Measurements from ENCODE around the gene OCIAD1. TPM values are rescaled to one million over a fixed set of nuclear protein-coding genes. Genes with fewer than 3 reads are reported as not detected.
A peak's percentile ranks its signal among the peaks of the same experiment; 100 is the strongest.

Gene OCIAD1
- total RNA-seq, 3 donors from 2014 or later, result 85.2 to 128 (median 101) TPM

DNA sequence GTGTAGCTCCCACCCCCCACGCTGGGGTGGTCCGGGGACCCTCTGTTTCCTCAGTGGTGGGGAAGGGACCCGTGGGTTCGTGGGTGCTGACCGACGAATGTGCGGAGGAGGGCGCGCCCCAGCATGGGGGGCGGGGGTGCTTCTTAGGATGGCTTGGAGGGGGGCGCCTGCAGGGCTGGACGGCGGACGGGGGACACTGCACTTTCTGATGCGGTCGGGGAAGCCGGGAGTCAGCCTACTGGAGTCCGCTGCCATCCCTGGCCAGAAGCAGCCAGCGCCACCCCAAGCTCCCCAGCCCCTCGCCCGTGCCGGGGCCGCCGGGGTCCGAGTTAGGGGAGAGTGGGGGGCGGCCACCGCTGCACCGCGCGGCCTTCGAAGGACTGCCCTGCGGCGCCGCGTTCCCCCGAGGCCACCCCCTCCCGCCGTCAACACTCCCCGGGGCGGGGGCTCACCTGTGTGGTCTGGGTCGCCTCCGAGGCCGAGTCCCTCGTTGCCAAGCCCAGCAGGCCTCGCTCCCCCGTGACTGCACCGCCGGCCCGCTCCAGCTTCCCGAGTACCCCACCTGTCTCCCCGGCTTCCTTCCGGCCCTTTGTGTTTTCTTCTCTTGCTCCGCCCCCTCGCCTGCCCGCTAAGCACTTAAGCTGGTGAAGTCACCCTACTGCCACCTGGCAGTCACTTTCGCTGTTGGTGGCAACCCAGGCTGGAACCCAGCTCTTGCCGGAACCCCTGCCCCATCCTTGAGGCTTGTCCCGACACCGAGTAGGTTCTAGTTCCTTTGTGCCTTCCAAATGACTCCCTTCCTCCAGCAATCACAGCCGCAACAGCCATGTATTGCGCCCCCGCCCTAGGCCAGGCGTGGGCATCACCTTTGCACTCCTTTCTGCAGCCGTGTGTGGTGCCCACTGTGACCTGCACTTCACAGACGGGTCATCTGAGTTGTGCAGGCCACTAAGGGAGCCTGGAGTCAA is 75.6 kb downstream of the OCIAD1 start, which contains the start of gene OCIAD2:
Gene OCIAD2 (minus strand): TSS at position 569 of the 968 bp plus-strand sequence. CDS start 2,225 bp downstream, outside the sequence.
- TF ChIP-seq, protein P1, sequence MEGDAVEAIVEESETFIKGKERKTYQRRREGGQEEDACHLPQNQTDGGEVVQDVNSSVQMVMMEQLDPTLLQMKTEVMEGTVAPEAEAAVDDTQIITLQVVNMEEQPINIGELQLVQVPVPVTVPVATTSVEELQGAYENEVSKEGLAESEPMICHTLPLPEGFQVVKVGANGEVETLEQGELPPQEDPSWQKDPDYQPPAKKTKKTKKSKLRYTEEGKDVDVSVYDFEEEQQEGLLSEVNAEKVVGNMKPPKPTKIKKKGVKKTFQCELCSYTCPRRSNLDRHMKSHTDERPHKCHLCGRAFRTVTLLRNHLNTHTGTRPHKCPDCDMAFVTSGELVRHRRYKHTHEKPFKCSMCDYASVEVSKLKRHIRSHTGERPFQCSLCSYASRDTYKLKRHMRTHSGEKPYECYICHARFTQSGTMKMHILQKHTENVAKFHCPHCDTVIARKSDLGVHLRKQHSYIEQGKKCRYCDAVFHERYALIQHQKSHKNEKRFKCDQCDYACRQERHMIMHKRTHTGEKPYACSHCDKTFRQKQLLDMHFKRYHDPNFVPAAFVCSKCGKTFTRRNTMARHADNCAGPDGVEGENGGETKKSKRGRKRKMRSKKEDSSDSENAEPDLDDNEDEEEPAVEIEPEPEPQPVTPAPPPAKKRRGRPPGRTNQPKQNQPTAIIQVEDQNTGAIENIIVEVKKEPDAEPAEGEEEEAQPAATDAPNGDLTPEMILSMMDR (IDR thresholded peaks at IDR 0.05), result peak in 1 of 3 donors; percentile 29
- TF ChIP-seq POLR2AphosphoS5 (IDR thresholded peaks at IDR 0.05) (peak in 2 of 3 donors; percentile 12 to 59), POLR2A (IDR thresholded peaks at IDR 0.05) (no peak)
- H3K27ac ChIP-seq, result peak within 1 kb of the TSS; percentile 27 to 53
- intact Hi-C loops (cut with DNase I; ENCODE audit: low total_unique reads), result no loop called here

DNA sequence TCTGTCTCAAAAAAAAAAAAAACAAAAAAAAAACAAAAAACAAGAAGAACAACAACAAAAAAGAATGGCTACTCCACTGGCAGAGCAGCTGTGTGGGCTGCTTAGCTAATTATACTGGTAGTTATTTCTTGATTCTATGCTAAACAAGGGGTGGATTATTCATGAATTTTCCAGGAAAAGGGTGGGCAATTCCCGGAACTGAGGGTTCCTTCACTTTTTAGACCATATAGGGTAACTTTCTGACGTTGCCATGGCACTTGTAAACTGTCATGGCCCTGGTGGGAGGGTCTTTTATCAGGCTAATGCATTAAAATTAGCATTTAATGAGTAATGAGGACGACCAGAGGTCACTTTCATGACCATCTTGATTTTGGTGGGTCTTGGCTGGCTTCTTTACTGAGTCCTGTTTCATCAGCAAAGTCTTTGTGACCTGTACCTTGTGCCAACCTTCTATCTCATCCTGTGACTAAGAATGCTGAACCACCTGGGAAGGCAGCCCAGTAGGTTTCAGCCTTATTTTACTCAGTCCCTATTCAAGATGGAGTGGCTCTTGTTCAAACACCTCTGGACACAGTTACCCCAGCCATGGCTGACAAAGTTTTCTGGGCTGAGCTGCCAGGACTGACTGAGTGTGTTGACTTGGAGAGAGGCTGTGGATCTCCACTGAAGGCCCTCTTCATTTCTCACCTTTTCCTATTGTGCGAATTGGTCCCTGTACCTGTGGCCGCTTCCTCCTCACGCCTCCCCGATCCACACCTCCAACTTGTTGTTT is 77.0 kb downstream of the OCIAD1 start:
- Histone ChIP-seq H3K27me3 (no peaks in the 10 kb centered on the region), H3K36me3 (no peaks in the 10 kb centered on the region), H3K4me1 (no peaks in the 10 kb centered on the region), H3K9me3 (no peaks in the 10 kb centered on the region), H3K27ac (no peak overlapping the region), H3K4me3 (no peak overlapping the region)
- no peak for DNase-seq (ENCODE audit: low spot score in 2 of 2)
- intact Hi-C loops (cut with DNase I; ENCODE audit: low total_unique reads), result no loop called here
- no peak for TF ChIP-seq POLR2A (IDR thresholded peaks at IDR 0.05)
- TF ChIP-seq, protein P1 (IDR thresholded peaks at IDR 0.05), result no peak
- TF ChIP-seq POLR2AphosphoS5 (IDR thresholded peaks at IDR 0.05), result no peak

More for the DNA sequence above, 75.6 kb downstream of the OCIAD1 start, which contains the start of gene OCIAD2:
- Histone ChIP-seq H3K27me3 (no peaks in the 10 kb centered on the region), H3K36me3 (no peaks in the 10 kb centered on the region), H3K4me3 (peak within 1 kb of the TSS; percentile 54 to 79 (median 72)), H3K4me1 (no peaks in the 10 kb centered on the region), H3K9me3 (no peaks in the 10 kb centered on the region)
- DNase-seq (ENCODE audit: low spot score in 2 of 2), result peak; percentile 66 to 68

DNA sequence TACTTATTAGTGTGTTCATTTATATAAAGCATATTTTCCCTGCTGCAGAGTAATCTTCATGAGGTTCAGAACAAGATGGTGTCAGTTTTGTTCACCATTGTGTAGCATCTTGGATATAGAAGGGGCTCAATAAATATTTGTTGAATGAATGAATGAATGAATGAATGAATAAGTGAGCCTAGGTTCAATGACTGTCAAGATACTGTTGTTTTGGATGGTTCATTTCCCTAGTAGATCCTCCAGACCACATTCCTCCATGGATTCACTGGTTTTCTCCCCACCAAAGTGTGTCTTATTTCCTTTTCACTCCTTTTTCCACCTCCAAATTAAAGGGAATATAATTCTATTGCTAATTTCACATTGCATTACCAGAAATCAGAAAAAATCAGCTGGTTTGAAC is 77.8 kb downstream of the OCIAD1 start:
- intact Hi-C loops (cut with DNase I; ENCODE audit: low total_unique reads), result no loop called here
- TF ChIP-seq POLR2AphosphoS5 (IDR thresholded peaks at IDR 0.05) (no peak), POLR2A (IDR thresholded peaks at IDR 0.05) (no peak)
- TF ChIP-seq, protein P1 (IDR thresholded peaks at IDR 0.05), result no peak
- no peak overlapping the region for H3K27ac ChIP-seq

DNA sequence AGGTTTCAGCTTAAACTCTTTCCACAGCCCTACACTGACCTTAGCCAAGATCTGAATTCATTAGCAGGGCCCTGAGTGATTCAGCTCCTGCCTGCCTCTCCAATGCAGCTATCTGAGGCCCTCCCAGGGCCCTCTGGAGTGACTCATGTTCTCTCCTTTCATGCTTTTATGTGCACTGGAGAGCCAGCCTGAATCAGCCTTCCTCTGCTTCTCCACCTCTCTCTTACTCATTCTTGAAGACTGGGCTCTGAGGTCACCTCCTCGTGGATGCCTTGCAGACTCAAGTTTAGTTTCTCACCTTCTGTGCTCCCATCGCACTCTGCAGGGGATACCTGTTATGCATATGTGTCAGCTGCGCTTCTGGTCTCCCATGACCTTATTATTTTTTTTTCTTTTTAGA is 78.8 kb downstream of the OCIAD1 start:
- H3K27me3 ChIP-seq, result no peaks in the 10 kb centered on the region
- no peaks in the 10 kb centered on the region for H3K36me3 ChIP-seq
- DNase-seq (ENCODE audit: low spot score in 2 of 2), result no peak
- TF ChIP-seq, protein P1 (IDR thresholded peaks at IDR 0.05), result no peak
- no peak for TF ChIP-seq POLR2AphosphoS5 (IDR thresholded peaks at IDR 0.05)
- no peak for TF ChIP-seq POLR2A (IDR thresholded peaks at IDR 0.05)
- no peaks in the 10 kb centered on the region for H3K4me1 ChIP-seq
- no peaks in the 10 kb centered on the region for H3K9me3 ChIP-seq
- no peak overlapping the region for H3K27ac ChIP-seq
- intact Hi-C loops (cut with DNase I; ENCODE audit: low total_unique reads), result no loop called here
- no peak overlapping the region for H3K4me3 ChIP-seq

More for the DNA sequence above, 77.8 kb downstream of the OCIAD1 start:
- DNase-seq (ENCODE audit: low spot score in 2 of 2), result no peak
- no peaks in the 10 kb centered on the region for H3K9me3 ChIP-seq
- no peaks in the 10 kb centered on the region for H3K4me1 ChIP-seq
- no peaks in the 10 kb centered on the region for H3K36me3 ChIP-seq
- no peaks in the 10 kb centered on the region for H3K27me3 ChIP-seq
- no peak overlapping the region for H3K4me3 ChIP-seq

Data from breast epithelium (tissue), 4 donors.